ENCODE data around the gene TLE4.

TLE4 gene

GRCh38 chr9:79694676-79695400, 123.1 kb downstream of the TLE4 start:
- DNase-seq: no peak

GRCh38 chr9:79695531-79696175, 123.9 kb downstream of the TLE4 start:
- no peak for DNase-seq

GRCh38 chr9:79698967-79699366, 127.2 kb downstream of the TLE4 start:
- no peak for DNase-seq

- no peak for DNase-seq
Observed at GRCh38 chr9:79699479-79699878, 127.7 kb downstream of the TLE4 start.

- DNase-seq: no peak
Observed at GRCh38 chr9:79700607-79701360, 129.0 kb downstream of the TLE4 start.

GRCh38 chr9:79701651-79702050, 129.9 kb downstream of the TLE4 start:
- DNase-seq: peak; percentile 10

GRCh38 chr9:79705704-79706103, 133.9 kb downstream of the TLE4 start:
- DNase-seq: no peak

GRCh38 chr9:79706512-79706911, 134.7 kb downstream of the TLE4 start:
- no peak for DNase-seq

GRCh38 chr9:79707589-79707988, 135.8 kb downstream of the TLE4 start:
- DNase-seq: no peak

GRCh38 chr9:79708541-79708940, 136.8 kb downstream of the TLE4 start:
- DNase-seq: no peak

- DNase-seq: no peak
Observed at GRCh38 chr9:79709743-79710674, 138.2 kb downstream of the TLE4 start.

- no peak for DNase-seq
Observed at GRCh38 chr9:79711874-79712273, 140.1 kb downstream of the TLE4 start.

GRCh38 chr9:79719021-79719420, 147.3 kb downstream of the TLE4 start:
- DNase-seq: no peak

- DNase-seq: no peak
Observed at GRCh38 chr9:79719989-79720388, 148.2 kb downstream of the TLE4 start.

- DNase-seq: no peak
Observed at GRCh38 chr9:79731171-79731890, 159.6 kb downstream of the TLE4 start.

GRCh38 chr9:79735023-79735779, 163.4 kb downstream of the TLE4 start:
- DNase-seq: no peak

- no peak for DNase-seq
Observed at GRCh38 chr9:79736051-79736450, 164.3 kb downstream of the TLE4 start.

GRCh38 chr9:79741381-79741780, 169.6 kb downstream of the TLE4 start:
- no peak for DNase-seq

- DNase-seq: no peak
Observed at GRCh38 chr9:79742110-79742721, 170.5 kb downstream of the TLE4 start.

- no peak for DNase-seq
Observed at GRCh38 chr9:79744521-79744920, 172.8 kb downstream of the TLE4 start.

Data from KG1 (cell line).